ENCODE results near the gene SNCA.

Gene SNCA

DNA sequence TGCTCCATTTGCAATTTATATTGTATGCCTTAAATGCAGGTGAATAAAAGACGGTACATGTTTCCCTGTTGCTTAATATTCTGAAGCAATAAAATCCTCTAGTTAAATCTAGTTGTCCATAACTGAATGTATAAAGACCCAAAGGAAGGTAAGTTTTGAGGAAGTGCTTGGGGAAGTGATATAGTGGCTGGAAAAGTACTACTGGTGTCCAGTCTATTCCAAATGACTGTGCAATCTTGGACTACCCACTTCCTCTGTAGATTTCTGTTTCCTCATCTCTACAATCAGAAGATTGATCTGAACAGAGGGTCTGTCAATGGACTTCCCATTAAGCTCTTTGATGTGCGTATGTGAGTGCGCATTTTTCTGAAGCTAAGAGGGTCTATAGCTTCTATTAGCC, 17.0 kb downstream of the SNCA start:
- no peak for DNase-seq (ENCODE audit: low read depth)
- H3K4me3 ChIP-seq (ENCODE audit: low read length), result no peak overlapping the region
- TF ChIP-seq, protein P1, sequence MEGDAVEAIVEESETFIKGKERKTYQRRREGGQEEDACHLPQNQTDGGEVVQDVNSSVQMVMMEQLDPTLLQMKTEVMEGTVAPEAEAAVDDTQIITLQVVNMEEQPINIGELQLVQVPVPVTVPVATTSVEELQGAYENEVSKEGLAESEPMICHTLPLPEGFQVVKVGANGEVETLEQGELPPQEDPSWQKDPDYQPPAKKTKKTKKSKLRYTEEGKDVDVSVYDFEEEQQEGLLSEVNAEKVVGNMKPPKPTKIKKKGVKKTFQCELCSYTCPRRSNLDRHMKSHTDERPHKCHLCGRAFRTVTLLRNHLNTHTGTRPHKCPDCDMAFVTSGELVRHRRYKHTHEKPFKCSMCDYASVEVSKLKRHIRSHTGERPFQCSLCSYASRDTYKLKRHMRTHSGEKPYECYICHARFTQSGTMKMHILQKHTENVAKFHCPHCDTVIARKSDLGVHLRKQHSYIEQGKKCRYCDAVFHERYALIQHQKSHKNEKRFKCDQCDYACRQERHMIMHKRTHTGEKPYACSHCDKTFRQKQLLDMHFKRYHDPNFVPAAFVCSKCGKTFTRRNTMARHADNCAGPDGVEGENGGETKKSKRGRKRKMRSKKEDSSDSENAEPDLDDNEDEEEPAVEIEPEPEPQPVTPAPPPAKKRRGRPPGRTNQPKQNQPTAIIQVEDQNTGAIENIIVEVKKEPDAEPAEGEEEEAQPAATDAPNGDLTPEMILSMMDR (conservative IDR thresholded peaks at IDR 0.05; ENCODE audit: low read length), result no peak

DNA sequence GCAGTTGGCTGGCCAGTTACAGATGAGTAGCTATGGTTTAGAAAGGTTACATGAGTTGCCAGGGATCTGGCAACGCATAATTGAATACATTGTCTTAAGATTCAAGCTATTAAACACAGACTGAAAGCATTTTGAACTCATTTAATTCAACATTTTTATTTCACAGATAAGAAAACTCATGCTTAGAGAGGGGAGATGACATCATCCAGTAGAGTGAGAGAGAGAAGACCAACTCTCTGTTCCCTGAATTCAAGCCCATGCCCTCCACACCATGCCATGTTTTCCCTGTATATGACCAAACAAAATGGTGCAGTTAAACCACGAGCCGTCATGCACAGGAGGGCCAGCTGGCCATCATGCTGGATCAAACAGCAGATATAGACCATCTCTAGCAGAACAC, 22.6 kb downstream of the SNCA start:
- DNase-seq (ENCODE audit: low read depth), result no peak
- no peak overlapping the region for H3K4me3 ChIP-seq (ENCODE audit: low read length)
- TF ChIP-seq, protein P1 (conservative IDR thresholded peaks at IDR 0.05; ENCODE audit: low read length), result no peak

DNA sequence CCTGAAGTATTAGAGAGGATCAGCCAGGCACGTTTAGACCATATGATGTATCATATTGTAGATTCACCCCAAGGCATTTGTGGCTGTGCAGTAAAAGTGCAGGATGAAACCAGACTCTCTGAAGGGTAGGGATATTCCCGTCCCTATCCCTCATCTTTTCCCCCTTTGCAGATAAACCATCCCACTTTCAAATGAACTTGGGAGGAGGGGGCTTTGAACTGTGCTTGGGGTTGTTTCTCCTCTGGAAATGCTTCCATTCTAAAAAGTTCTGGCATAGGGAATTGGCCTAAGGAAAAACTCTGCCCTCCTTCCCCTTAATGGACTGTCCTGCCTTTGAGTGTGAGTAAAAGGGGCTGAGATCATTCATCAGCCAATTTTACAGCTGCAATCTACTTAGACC, 23.8 kb downstream of the SNCA start:
- no peak for DNase-seq (ENCODE audit: low read depth)
- TF ChIP-seq, protein P1 (conservative IDR thresholded peaks at IDR 0.05; ENCODE audit: low read length), result no peak
- no peak overlapping the region for H3K4me3 ChIP-seq (ENCODE audit: low read length)

GRCh38 chr4:89807441-89808140, 29.4 kb downstream of the SNCA start:
- TF ChIP-seq, protein P1 (conservative IDR thresholded peaks at IDR 0.05; ENCODE audit: low read length), result no peak
- H3K4me3 ChIP-seq (ENCODE audit: low read length), result no peak overlapping the region

GRCh38 chr4:89805297-89805696, 31.7 kb downstream of the SNCA start:
- DNase-seq (ENCODE audit: low read depth), result no peak
- H3K4me3 ChIP-seq (ENCODE audit: low read length), result no peak overlapping the region
- TF ChIP-seq, protein P1 (conservative IDR thresholded peaks at IDR 0.05; ENCODE audit: low read length), result no peak

More at GRCh38 chr4:89807441-89808140, 29.4 kb downstream of the SNCA start:
- DNase-seq (ENCODE audit: low read depth), result no peak

GRCh38 chr4:89803915-89804314, 33.0 kb downstream of the SNCA start:
- DNase-seq (ENCODE audit: low read depth), result no peak
- TF ChIP-seq, protein P1 (conservative IDR thresholded peaks at IDR 0.05; ENCODE audit: low read length), result no peak

GRCh38 chr4:89803036-89803435, 33.9 kb downstream of the SNCA start:
- H3K4me3 ChIP-seq (ENCODE audit: low read length), result no peak overlapping the region
- no peak for DNase-seq (ENCODE audit: low read depth)
- TF ChIP-seq, protein P1 (conservative IDR thresholded peaks at IDR 0.05; ENCODE audit: low read length), result no peak

More at GRCh38 chr4:89803915-89804314, 33.0 kb downstream of the SNCA start:
- no peak overlapping the region for H3K4me3 ChIP-seq (ENCODE audit: low read length)

Measured in AG10803 (cell line).